ENCODE measurements around the gene NUP98. TPM values are rescaled to one million over a fixed set of nuclear protein-coding genes. Genes with fewer than 3 reads are reported as not detected.

NUP98 gene
- total RNA-seq, 1 donor from 2014 or later, result 47.8 TPM

DNA sequence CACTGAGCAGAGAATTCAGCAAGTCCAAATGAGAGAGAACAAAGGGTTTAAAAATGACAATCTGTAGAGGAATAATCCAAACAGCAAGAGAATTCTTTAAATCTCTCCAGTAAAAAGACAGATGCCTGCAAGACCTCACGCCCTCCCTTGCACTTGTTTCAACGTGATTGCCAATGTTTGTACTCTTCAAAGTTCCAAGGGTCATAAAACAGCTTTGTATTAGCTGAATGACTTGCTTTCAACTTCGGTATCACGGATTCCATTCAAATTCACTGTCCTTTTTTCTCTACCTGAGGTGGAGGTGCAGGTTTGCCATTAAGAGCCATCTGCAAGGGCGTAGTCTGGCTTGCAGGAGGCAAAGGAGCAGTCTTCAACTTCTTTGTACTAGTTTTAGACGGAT, 85.1 kb downstream of the NUP98 start:
- Mint-ChIP-seq H3K27me3 (ENCODE audit: low read depth) (no peaks in the 10 kb centered on the region), H3K36me3 (ENCODE audit: low read depth) (peaks cover 28% of the 10 kb centered on the region)

GRCh38 chr11:3710485-3711259, 86.7 kb downstream of the NUP98 start:
- Mint-ChIP-seq H3K27ac (ENCODE audit: unreplicated experiment) (peak overlapping the region; percentile 12), H3K4me1 (ENCODE audit: low read depth) (peaks cover 8% of the 10 kb centered on the region), H3K4me3 (ENCODE audit: unreplicated experiment) (no peak overlapping the region), H3K36me3 (ENCODE audit: low read depth) (peaks cover 30% of the 10 kb centered on the region), H3K9me3 (ENCODE audit: low read depth) (no peaks in the 10 kb centered on the region), H3K27me3 (ENCODE audit: low read depth) (no peaks in the 10 kb centered on the region)
- TF ChIP-seq CTCF (IDR thresholded peaks at IDR 0.05), result no peak
- DNase-seq (ENCODE audit: low spot score), result no peak

More for the DNA sequence above, 85.1 kb downstream of the NUP98 start:
- DNase-seq (ENCODE audit: low spot score), result no peak
- peaks cover 8% of the 10 kb centered on the region for H3K4me1 Mint-ChIP-seq (ENCODE audit: low read depth)
- no peak overlapping the region for H3K27ac Mint-ChIP-seq (ENCODE audit: unreplicated experiment)
- no peaks in the 10 kb centered on the region for H3K9me3 Mint-ChIP-seq (ENCODE audit: low read depth)
- H3K4me3 Mint-ChIP-seq (ENCODE audit: unreplicated experiment), result no peak overlapping the region
- no peak for TF ChIP-seq CTCF (IDR thresholded peaks at IDR 0.05)

DNA sequence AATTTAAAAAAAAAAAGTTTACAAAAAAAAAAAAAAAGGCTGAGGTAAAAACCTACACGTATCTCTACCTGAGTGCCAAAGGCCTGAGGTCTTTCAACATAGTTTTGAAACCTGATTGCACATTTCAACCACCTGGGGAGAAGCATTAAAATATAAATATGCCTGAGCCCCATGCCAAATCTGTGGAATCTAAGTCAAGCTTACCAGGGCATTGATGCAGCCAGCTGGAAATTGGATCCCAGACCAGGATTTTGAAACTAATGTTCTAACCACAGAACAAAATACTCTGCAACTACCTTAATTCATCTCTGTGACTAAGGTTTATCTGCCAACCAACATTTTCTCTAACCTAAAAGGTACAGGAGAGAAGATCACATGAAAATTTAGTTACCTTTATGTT, 87.4 kb downstream of the NUP98 start:
- no peak for TF ChIP-seq CTCF (IDR thresholded peaks at IDR 0.05)
- Mint-ChIP-seq H3K9me3 (ENCODE audit: low read depth) (no peaks in the 10 kb centered on the region), H3K27me3 (ENCODE audit: low read depth) (no peaks in the 10 kb centered on the region), H3K4me1 (ENCODE audit: low read depth) (peaks cover 8% of the 10 kb centered on the region), H3K27ac (ENCODE audit: unreplicated experiment) (no peak overlapping the region), H3K4me3 (ENCODE audit: unreplicated experiment) (no peak overlapping the region), H3K36me3 (ENCODE audit: low read depth) (peaks cover 30% of the 10 kb centered on the region)
- no peak for DNase-seq (ENCODE audit: low spot score)

- H3K9me3 Mint-ChIP-seq (ENCODE audit: low read depth), result no peaks in the 10 kb centered on the region
- no peak for TF ChIP-seq CTCF (IDR thresholded peaks at IDR 0.05)
- H3K27me3 Mint-ChIP-seq (ENCODE audit: low read depth), result no peaks in the 10 kb centered on the region
- peaks cover 24% of the 10 kb centered on the region for H3K36me3 Mint-ChIP-seq (ENCODE audit: low read depth)
- no peak overlapping the region for H3K4me3 Mint-ChIP-seq (ENCODE audit: unreplicated experiment)
- H3K4me1 Mint-ChIP-seq (ENCODE audit: low read depth), result peaks cover 8% of the 10 kb centered on the region
- no peak for DNase-seq (ENCODE audit: low spot score)
- H3K27ac Mint-ChIP-seq (ENCODE audit: unreplicated experiment), result no peak overlapping the region
Observed at GRCh38 chr11:3707176-3707575, 90.2 kb downstream of the NUP98 start.

DNA sequence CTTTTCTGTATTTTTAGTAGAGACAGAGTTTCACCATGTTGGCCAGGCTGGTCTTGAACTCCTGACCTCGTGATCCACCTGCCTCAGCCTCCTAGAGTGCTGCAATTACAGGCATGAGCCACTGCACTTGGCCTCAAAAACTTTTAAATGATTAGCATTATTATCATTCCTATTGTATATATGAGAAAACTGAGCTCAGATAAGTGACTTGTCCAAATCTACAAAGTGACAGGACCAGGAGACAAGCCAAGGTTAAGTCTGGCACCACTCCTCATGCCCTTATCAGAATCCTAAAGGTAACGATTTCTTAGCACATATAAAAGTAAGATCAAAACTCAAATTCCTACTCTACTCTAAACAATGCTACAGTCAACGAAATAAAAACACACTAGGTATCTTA, 94.0 kb downstream of the NUP98 start:
- H3K4me3 Mint-ChIP-seq (ENCODE audit: unreplicated experiment), result no peak overlapping the region
- no peak overlapping the region for H3K27ac Mint-ChIP-seq (ENCODE audit: unreplicated experiment)
- H3K9me3 Mint-ChIP-seq (ENCODE audit: low read depth), result no peaks in the 10 kb centered on the region
- H3K27me3 Mint-ChIP-seq (ENCODE audit: low read depth), result no peaks in the 10 kb centered on the region
- peaks cover 36% of the 10 kb centered on the region for H3K36me3 Mint-ChIP-seq (ENCODE audit: low read depth)
- TF ChIP-seq CTCF (IDR thresholded peaks at IDR 0.05), result no peak
- H3K4me1 Mint-ChIP-seq (ENCODE audit: low read depth), result no peaks in the 10 kb centered on the region
- DNase-seq (ENCODE audit: low spot score), result no peak

Measured in chondrocyte (in vitro differentiated cells).